IPS DF 19.7 (cell line): ENCODE data around the gene ANO6.

Experiments
- DNase-seq: peaks from one replicate; pipeline ENCODE4 v3.0.0-alpha.2; 2013; ENCODE audit warnings: low read depth, low spot score

The ANO6 gene

DNA sequence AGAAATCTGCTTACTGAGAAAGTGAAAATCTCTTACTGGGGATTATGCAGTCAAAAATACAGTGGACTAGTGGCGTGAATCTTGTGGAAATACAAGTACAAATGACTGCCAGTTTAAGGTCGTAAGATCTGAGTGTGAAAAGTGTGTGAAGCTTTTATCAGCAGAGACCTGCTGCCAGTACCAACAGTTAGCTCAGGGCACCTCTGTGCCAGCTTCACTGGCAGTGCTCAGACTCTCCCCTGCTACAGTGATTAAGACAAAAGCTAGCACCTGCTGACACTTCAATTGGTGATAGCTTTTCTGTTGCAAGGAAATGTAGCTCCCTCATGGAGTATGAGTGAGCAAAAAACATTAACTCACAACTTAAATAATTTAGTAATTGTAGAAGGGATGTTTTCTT, 185.1 kb downstream of the ANO6 start:
- DNase-seq = no peak

DNA sequence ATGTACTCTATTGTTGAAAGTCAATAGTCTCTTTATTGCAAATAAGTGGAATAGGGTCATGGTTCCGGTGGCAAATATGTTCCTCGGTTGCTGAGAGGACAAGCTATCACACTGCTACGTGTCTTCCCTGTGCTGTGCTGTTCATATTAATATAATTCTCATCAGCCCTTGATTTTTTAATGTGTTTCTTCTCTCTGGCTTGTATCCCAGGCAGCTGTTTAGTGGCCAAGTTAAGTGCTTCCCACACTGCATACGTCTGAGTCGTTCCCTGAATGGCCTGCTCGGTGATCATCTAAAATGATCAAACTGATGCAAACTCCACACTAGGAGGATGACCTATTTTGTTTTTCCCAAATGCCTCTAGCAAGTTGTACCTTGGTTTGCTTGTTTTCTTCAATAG, 186.4 kb downstream of the ANO6 start:
- DNase-seq = no peak

DNA sequence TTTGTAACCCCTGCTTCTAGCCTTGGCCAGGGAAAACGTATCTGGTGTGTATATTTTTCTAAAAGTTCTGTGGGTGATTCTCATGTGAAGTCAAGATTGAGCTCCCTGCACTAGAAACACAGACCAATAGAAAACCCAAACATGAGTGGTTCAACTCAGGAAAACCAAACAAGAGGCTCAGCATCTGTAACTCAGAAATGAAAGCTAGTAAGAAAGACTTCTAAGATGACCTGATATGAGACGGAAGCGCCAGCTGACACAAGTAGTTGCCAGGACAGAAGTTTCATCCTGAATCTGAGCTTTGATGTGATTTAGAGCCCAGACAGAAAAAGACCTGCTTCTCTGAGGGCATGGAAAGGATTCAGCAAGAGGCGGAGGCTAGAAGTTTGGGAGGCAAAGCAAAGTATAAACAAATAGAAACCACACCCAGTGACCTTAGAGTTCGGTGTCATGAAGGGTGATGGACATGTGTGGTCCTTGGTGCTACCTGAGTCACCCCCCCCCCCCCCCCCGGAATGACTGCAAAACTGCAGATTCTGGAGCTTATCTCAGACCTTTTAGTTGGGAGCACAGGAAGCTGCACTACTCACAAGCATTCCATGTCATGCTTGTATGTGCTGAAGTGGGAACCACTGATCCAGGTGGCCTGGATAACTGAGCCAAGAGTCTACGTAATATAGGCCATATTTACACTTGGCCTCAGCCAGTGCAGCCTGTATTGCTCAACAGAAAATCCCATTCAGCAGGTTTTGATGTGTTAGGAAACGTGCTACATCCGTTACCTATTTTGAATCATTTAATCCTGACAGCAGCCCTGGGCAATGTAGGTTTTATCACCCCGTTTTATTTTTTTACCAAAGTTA, 191.3 kb downstream of the ANO6 start:
- DNase-seq = no peak

DNA sequence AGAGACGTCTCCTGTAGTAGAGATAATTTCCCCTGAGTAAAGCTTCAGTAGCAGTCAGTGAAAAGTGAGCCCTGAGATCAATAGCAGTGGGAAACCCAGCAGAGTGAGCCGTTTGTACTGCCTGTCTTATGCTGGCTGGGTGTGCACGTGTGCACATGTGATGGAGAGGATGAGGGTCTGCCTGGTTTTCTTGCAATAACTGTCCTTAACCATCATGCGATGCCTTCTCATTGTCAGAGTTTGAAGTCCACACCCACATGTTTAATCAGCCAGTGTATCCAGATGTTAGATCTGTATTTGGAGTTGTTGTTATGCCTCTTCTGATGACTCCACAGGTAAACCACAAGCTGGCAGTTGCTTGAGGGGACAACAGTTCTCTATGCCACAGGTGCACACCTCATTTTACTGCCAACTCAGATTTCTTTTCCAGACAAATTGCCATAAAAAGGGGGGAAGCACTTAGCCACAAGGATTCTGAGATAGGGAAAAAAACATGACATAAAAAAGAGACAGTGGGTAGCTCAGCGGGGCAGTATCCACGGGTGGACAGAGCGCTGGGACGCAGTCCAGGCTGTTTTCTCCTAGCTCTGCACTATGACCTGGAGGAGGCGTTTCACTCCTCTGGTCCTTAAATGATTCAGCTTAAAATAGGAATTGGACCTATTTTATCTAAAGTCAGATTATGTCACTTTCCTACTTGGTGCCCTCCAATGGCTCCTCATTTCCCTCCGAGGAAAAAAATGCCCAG, 192.3 kb downstream of the ANO6 start:
- no peak for DNase-seq

DNA sequence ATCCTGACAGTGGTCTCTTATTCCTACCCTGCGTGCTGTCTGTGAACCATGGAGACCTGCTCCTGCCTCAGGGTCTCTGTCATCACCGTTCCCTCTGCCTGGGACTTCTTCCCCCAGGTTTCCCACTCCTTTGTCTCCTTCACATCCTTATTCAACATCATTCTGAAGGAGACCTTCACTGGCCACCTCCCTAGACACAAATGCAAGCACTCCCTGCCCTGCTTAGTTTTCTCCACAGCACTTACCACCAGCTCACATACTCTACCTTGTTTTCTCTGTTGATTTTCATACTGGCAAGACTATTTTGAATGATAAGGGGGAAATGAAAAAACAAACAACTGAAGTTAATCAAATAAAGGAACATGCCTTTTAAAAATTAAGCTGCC, 192.8 kb downstream of the ANO6 start:
- DNase-seq = no peak

DNA sequence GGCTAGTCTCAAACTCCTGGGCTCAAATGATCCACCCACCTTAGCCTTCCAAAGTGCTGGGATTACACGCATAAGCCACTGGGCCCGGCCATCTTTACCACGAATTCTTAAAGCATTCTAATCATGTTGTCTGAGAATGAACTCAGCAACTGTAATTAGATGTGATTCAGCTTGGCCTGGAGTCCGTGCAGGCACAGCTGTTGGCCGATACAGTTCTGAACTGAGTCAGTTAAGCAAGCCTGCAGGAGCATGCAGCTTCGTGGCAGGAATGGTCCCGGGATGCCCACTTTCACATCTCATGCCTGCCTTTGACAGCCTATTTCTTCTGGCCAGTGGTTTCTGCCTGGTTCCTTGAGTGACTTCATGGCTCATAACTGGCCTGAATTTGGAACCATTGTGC, 194.1 kb downstream of the ANO6 start:
- no peak for DNase-seq

DNA sequence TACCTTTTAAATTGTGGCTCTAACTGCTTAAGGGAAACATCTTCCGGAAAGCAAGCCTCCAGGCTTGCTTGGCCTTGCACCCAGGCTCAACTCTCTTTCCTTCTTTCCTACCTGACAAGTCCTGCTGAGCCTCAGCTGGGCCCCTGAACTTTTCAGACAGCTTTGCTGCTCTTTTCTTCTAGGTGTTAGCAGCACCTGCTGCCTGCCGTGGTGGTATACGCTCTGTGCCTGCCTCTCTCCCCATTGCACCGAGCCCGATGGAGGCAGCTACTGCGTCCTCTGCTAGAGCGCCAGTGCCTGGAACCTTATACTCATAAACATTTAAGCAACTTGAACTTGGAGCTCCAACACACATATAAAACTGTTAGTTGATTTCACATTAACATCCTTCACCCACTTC, 195.7 kb downstream of the ANO6 start:
- no peak for DNase-seq

DNA sequence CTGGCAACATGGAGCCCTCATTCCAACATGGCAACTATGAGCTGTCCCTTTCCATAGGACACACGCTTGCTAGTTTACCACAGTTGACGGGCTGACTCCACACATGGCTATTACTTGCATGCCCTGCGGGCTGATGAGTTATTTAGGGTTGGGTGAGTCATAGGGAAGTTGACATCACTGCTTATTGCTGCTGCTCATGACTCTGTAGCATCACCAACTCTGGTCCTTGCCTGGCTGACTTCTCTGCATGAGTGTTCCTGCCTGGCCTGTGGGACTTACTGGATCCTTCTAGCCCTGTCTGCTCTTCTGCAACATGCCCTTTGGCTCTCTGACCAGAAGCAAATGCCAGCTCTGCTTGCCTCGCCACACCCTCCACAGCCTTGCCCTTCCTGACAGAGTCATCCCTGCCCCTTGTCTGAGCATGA, 199.5 kb downstream of the ANO6 start:
- DNase-seq = no peak

DNA sequence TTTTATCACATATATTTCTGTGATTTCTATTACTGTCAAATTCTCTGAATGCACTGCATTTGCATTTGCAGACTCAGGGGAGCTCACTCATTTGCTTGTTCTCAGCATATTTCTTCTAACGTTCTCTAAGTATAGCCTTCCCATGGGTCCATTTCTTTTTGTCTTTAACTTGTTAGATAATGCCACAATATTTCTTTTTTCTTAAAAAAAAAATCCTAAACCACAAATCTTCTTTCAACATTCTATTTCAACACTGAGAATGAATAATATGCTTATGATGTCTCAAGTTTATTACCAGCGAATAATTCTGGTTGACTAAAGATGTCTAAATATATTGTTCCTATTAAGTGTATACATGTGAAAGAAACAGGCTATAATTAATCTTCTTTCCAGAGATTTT, 200.2 kb downstream of the ANO6 start:
- DNase-seq = no peak

DNA sequence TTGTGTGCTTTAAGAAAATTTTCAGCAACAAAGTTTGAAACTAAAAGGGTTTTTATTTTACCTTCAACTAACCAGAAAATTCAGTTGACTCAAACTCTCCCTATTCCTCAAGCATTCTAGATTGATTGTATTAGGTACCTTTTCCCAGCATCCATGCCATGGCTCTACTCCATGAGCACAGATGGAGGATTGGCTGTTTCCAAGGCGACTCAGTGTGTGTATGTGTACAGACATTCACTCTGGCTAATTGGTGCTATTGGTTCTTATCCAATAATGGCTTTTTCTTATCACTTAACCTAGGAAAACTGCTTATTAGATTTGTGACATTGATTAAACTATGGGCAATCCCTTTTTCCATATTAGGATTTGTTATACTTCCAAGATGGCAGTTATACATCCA, 202.6 kb downstream of the ANO6 start:
- DNase-seq = no peak

DNA sequence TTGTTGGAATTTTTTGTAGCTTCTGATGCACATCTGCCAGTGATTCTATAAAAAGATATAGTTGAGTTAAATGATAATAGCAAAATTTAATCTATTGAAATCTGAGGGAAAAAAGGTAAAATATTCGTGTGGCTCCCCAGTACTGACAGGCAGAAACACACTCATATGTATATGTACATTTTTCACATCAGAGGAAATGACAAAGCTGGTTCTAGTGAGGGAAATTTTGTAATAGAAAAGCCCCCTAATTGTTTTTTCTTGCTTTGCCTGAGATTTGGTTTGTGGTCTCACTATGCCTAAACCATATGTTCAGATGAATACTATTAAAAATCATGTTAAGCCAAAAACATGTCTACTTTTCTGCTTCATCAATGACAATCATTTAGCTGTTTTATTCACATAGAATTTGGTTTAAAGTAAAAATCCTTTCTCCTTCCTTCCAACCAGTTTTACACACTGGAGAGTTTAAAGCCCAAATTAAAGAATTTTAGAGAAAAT, 203.5 kb downstream of the ANO6 start:
- no peak for DNase-seq

DNA sequence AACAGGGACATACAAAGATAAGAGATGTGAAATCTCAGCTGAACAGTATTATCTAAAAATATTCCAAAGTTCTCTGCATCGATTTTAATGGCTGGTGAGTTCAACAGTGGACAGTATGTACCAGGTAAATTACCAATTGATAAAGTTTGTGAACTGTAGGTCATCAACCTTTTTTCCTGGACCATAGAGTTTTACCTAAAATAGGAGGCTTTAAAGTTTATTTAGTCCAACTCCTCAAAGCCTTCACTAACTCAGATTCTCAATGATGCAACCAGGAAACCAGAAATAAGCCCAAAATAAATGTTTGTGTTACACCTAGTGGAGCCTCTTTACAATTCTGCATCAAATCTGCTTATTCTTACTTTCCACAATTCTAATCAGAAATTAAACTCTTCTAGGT, 205.8 kb downstream of the ANO6 start:
- DNase-seq = no peak

DNA sequence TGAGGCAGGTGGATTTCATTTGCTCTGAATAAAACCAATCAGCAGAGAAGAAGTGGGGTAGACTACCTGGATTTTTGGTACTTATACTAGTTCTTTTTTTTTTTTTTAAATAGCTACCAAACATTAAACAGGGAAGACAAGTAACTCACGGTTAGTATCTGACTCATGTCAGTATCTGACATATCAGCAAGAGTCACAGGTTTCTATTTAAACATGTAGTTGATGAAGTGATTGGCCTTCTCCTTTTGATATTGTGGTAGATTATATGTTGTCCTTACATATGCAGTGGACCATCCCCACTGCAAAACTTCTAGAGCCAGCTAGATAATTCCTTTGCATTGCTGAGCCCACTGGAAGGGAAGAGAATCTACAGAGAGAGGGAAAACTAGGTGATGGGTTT, 208.0 kb downstream of the ANO6 start:
- DNase-seq = no peak

DNA sequence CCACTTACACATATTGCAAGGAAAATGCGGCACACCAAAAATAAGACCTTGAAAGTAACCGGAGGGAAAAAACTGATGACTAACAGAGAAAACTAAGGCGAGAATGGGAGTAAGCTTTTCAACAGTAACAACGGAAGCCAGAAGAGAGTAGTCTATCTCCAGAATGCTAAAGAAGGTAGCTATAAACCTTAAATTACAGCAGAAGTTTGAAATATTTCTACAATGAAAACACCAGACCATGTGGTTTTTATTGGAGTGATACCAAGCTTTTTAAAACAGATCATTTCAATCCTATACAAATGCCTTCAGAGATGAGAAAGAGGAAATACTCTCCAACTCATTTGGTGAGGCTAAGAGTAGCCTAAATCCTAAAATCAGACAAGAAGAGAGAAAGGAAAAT, 209.5 kb downstream of the ANO6 start:
- DNase-seq = no peak

DNA sequence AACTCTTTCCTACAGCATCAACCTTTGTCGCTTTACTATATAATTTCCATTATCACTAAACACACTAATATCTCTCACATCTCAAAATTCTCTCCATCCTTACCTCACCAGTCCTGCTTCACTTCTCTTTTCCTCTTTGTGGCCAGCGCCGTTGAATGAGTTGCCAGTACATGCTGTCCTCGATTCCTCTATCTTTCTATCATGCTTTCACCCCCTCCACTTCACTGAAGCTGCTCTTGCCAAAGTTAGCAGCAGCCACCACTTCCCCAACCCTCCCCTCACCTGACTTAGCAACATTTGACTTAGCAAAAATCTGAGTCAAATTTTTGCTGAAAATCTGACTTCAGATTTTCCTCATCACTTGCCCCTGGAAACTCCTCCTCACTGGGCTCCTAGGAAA, 210.4 kb downstream of the ANO6 start:
- DNase-seq = no peak

DNA sequence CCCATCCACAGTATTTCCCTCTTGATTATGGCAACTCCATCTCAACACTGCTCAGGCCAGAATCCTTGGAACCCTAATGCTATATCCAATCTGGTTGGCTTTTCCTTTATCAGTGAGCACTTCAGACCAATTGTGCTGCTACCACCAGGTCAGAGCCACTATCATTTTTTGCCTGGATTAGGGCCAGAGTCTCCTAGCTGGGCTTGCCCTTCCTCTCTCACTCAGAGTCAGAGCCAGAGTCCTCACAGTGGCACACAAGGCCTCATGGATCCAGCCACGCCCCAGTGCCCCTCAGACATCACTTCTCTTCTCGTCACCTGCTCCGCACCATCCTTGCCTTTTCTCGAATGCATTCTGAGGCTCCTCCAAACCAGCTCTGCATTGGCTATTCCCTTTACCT, 211.1 kb downstream of the ANO6 start:
- DNase-seq = no peak

DNA sequence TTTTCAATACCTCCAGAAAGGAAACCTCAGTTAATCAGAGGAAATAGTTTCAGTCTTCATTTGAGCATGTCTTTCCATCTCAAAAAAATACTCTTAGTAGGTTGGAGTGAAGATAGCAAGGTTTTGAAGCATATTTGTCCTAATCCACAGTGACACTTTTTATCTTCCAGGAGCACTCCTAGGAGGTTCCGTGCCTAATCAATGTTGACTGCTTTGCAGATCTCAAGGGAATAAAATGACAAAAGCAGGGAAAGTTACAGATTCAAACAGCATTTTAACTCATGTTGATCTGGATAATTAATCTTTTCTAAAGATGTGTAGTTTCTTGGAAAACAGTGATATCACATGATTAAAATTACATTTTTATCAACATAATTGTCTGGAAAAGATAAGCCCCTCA, 213.9 kb downstream of the ANO6 start:
- DNase-seq = no peak

DNA sequence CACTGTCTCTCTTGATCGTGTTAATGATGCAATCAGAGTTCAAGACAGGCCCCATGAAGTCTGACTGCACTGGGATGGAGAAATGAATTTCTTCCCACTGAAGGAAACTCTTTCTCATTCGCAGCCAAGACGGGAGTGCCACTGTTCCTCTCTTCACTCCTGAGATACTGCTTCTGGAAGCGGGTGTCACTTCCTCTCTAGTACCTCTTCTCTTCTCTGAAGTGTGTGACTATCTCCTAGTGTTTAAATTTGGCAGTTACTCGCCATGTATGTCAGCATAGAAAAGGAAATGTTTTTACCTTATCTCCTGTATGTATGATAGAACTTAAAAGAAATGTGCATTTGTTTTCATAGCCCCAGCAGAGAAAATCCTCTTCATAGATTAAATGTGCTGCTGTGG, 215.2 kb downstream of the ANO6 start:
- no peak for DNase-seq

DNA sequence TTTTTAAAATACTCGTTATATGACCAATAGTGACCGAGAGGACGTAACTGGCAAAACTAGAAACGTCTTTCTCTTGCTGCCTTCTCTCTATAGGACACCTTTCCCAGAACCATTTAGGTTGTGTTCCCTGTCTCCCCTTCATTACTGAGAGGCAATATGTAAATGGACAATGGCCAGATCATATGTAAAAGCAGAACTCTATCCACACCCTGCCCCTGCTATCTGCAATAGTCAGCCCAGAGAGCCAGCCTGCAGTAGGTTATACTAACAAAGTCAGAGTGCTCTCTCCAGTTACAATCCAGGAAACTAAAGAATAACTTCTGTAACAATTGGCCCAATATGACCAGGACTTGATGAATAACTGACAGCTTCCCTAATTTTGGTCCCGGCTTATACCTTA, 216.8 kb downstream of the ANO6 start:
- DNase-seq = no peak

DNA sequence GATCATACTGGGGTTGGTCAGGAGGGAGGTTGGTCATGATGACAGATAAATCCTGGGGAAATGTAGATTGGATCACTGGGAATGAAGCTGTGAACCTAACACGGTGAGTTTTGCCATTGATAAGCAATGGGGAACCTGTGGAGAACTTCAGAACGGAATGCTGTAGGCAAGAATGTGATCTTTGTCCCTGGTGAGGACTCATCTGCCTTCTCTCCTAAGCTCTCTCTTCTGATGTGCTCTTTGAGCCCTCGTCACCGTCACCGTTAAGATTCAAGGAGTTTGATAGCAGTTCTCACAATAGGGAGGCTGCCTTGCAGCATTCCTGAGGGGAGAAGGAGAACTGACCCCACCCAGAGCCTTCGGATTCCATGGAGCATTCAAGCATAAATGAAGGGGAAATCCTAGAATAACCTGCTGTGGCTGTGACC, 217.6 kb downstream of the ANO6 start:
- peak; percentile 78 for DNase-seq

DNA sequence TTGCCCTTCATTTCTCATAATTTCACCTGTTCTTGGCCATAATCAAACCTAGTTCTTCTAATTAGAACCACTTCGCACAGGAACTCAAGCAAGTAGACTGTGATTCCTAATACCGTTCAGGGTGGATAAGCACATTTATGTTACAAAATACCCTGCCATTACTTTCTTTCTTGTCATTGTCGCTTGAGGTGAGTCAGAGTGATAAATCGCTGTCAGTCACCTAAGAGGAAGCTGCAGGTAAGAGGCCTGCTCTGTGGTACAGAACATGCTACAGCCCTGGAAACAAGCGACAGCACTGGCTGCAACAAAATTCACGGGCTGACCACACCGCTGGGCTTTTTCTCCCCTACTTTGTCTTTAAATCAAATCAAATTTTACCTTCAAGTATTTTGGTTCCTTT, 218.2 kb downstream of the ANO6 start:
- DNase-seq = no peak

DNA sequence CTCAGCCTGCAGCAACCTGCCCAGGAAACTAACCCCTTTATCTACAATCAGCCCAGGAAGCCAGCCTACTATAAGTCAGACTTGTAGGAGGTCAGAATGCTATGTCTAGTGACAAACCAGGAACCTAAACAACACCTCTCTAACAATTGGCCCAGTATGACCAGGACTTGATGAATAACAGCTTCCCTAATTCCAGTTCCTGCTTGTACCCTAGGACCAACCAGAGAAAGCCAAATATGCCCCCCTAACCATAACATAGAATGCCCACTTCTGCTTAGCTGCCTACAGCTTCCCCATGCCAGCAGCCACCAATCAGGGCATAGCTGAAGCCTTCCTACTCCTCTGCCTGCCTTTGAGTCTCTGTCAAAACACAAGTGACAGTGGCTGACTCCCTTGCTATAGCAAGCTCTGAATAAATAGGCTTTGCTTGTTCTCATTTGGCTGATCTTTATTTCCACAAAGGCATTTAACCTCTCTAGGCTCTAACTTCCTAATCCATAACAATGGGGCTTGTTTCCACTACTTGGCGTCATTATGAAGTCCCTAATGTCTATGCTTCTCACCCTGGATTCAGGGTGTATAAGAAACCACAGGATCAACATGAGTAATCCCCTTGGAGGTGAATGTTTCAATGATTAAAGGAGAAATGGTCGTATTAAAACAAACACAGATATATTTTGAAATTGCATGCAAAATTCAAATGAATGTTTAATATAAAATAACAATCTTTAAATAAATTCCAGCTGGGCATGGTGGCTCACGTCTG, 220.2 kb downstream of the ANO6 start:
- DNase-seq = no peak
